GM12872 (cell line): ENCODE measurements around the gene CACNB1.
A peak's percentile ranks its signal among the peaks of the same experiment; 100 is the strongest.

Experiments
- CTCF ChIP-seq: IDR thresholded peaks from 3 replicates; pipeline ENCODE4 v1.5.1; 2011; ENCODE audit warnings: low read depth, mild to moderate bottlenecking, low read length, moderate library complexity; ENCODE audit not compliant: insufficient read depth

Gene CACNB1

DNA sequence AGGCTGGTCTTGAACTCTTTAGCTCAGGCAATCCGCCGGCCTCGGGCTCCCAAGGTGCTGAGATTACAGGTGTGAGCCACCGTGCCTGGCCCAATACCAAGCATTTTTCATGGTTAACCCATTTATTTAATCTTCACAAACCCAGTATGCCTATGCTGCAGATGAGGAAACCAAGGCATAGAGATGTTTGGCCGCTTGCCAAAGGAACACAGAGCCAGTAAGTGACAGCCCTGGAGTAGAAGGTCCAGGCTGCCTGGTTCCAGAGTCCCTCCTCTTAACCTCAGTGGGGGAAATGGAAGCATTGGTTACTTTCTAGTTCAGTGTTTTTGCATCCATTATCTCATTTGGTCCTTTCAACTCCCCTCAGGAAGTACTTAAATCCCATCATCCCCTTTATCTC is 16.2 kb downstream of the CACNB1 start:
- no peak for TF ChIP-seq CTCF

GRCh38 chr17:39178536-39178935 is 18.9 kb downstream of the CACNB1 start:
- no peak for TF ChIP-seq CTCF

- no peak for TF ChIP-seq CTCF
Observed at GRCh38 chr17:39177256-39177655, 20.2 kb downstream of the CACNB1 start.

DNA sequence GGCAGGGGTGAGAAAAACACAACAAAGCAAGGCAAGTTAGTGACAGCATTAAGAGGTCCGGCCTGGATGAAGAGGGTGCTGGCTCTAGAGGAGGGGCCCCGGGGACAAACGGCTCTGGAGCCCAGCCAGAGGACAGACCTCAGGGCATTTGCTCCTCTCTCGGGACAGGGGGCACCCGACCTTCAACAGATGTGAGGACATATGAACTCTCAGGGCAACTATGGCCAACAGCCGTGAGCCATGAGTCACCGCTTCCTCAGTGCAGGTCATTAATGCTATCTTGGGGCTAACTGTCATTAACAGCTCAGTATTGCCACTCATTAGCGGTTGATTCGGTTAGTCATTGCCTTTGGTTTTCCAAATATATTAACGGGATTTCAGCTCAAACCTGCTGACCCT is 21.8 kb downstream of the CACNB1 start:
- TF ChIP-seq CTCF: no peak

DNA sequence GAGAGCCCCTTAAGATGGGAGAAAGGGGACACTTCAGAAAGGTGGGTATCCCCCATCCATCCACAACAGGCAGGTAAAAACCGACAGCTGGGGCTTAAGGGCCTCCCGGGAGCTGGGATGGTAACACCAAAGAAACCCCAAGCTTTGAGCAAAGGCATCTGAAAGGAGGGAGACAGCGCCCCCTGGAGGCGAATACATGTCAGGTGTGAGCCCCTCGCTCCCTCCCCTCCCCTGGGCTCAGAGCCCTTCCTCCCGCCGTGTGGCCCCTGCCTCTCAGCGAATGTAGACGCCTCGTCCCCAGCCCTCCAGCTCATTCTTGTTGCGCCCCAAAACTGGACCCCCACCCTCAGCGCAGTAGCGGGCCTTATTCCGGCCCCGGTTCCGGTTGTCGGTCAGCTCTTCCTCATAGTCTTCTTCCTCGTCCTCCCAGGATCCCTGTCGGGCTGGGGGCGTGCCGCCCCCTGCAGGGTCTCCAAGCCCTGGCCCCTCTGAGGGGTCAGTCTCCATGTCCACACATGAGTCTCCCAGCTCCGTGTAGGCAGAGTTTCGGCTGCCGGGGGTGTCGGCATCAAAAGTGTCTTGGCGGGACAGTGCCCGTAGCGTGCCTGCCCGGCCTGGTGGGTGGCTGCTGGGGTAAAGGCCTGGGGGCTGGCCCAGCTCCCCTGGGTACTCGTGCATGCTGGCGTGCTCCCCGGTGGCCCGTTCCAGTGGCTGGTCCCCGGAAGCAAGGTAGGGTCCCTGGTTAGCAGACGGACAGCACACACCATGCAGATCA is 22.4 kb downstream of the CACNB1 start:
- TF ChIP-seq CTCF: peak; percentile 95

- TF ChIP-seq CTCF: no peak
Observed at GRCh38 chr17:39173526-39174274, 23.8 kb downstream of the CACNB1 start.

DNA sequence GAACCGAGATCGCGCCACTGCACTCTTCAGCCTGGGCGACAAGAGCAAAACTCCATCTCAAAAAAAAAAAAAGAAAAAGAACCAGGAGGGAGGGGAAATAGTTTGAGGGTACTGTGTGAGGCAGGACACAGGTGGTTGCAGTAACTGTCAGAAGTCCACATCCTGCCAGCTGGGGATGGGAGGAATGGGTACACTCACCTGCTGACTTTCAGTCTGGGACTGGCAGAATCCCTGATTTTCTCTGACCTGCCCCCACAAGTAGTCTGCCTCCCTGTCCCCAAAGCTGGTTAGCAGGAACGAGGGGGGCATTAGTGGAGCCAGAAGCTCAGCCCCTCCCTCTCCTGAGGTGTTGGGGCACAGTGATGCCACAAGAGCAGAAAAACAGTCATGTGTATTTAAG is 24.4 kb downstream of the CACNB1 start:
- TF ChIP-seq CTCF: no peak
